Spleen (tissue), 7 donors: Measurements from ENCODE around the gene PLEKHA4.

Experiments
- CTCF ChIP-seq, 11 experiments: fragments of 200-600 bp in 7 of 11; fragments of 450-650 bp in 4 of 11; sonication (generic) in 4 of 11; IDR thresholded peaks in 8 of 11; conservative IDR thresholded peaks in 3 of 11; 1 replicate in 7 of 11; 2 replicates in 4 of 11; pipeline versions ENCODE4 v1.4.0 to v1.8.0; 2016 to 2021; ENCODE audit warnings: antibody characterized with exemption in 11 of 11, inconsistent platforms in 4 of 11, mild to moderate bottlenecking in 1 of 11
- POLR2A ChIP-seq, 3 donors: fragments of 450-650 bp; IDR thresholded peaks; one replicate each; pipeline ENCODE4 v1.5.1; 2017; ENCODE audit warnings: antibody characterized with exemption in 3 of 3, mild to moderate bottlenecking in 1 of 3
- POLR2AphosphoS5 ChIP-seq, 3 donors: sonication (generic); formaldehyde crosslinking; IDR thresholded peaks; one replicate each; pipeline ENCODE4 v1.5.1; 2017; ENCODE audit warnings: antibody characterized with exemption in 3 of 3
- donor health status: DM: no; HTN: no; CAD: no; lungs with moderate emphysema.
- donor health status: DM: no; HTN: no; CAD: no.
- donor health status: DM: no; HTN: no; CAD: no.

GRCh38 chr19:48854103-48854502 is 14.3 kb downstream of the PLEKHA4 start:
- TF ChIP-seq CTCF (IDR thresholded peaks at IDR 0.05 in 8 of 11, conservative IDR thresholded peaks at IDR 0.05 in 3 of 11) (no peak), POLR2A (IDR thresholded peaks at IDR 0.05) (no peak), POLR2AphosphoS5 (IDR thresholded peaks at IDR 0.05) (no peak)
